ENCODE measurements around the gene TRIP12. TPM values are rescaled to one million over a fixed set of nuclear protein-coding genes. Genes with fewer than 3 reads are reported as not detected.
A peak's percentile ranks its signal among the peaks of the same experiment; 100 is the strongest.

Gene TRIP12
- total RNA-seq, 2 experiments from 2014 or later: 208 to 212 TPM

DNA sequence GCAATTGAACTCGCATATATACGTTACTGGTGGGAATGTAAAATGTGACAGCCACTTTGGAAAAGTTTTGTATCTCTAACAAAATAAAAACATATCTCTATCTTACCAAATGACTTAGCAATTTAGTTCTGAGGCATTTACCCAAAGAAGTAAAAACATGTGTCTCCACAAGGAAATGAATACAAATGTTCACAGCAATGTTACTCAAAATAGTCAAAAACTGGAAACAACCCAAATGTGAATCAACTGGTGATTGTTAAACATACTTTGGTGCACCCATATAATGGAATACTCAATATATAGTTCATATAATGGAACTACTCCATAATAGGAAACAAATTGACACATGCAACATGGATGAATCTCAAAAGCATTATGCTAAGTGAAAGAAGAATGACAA is 137.0 kb downstream of the TRIP12 start:
- TF ChIP-seq, protein P1, sequence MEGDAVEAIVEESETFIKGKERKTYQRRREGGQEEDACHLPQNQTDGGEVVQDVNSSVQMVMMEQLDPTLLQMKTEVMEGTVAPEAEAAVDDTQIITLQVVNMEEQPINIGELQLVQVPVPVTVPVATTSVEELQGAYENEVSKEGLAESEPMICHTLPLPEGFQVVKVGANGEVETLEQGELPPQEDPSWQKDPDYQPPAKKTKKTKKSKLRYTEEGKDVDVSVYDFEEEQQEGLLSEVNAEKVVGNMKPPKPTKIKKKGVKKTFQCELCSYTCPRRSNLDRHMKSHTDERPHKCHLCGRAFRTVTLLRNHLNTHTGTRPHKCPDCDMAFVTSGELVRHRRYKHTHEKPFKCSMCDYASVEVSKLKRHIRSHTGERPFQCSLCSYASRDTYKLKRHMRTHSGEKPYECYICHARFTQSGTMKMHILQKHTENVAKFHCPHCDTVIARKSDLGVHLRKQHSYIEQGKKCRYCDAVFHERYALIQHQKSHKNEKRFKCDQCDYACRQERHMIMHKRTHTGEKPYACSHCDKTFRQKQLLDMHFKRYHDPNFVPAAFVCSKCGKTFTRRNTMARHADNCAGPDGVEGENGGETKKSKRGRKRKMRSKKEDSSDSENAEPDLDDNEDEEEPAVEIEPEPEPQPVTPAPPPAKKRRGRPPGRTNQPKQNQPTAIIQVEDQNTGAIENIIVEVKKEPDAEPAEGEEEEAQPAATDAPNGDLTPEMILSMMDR (IDR thresholded peaks at IDR 0.05): no peak
- Mint-ChIP-seq H3K4me3 (no peak overlapping the region), H3K4me1 (ENCODE audit: low read depth) (peaks cover 15% of the 10 kb centered on the region), H3K27me3 (no peaks in the 10 kb centered on the region), H3K36me3 (ENCODE audit: low read depth) (peaks cover 35% of the 10 kb centered on the region), H3K27ac (no peak overlapping the region), H3K9me3 (no peaks in the 10 kb centered on the region)
- CTCF ChIA-PET: interaction anchor here (1.5 kb wide), 1 partner anchor 16 kb away, joined by 6 read pairs; no protein-coding TSS in a partner anchor
- no peak for ATAC-seq
- POLR2A ChIA-PET: no interaction called here
- no peak for DNase-seq
- intact Hi-C loops (cut with micrococcal nuclease): no loop called here

DNA sequence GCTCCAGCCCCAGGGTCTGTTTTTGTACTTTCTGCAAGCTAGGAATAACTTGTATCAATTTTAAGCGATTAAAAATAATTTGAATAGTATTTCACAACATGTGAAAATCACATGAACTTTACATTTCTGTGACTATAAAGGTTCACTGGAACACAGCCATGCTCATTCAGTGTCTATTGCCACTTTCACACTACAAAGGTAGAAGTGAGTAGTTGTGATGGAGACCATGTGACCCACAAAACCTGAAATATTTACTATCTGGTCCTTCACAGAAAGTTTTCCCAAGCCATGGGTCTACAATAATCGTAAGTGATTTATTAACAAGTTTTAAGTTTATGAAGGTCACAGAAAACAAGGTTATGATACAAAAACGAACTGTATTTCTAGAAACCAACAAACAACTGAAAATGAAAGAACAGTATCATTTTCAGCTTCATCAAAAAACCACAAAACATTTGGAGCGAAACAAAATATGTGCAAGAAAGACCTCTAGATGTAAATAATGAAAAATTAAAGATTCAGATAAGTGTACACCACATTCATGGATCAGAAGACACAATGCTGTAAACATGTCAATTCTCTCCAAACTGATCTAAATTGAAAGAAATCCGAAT is 138.6 kb downstream of the TRIP12 start:
- peaks cover 37% of the 10 kb centered on the region for H3K36me3 Mint-ChIP-seq (ENCODE audit: low read depth)
- CTCF ChIA-PET: interaction anchor here (1.0 to 4.3 kb wide), 3 partner anchors 16 to 139 kb away, joined by 3 to 20 read pairs (median 3); partner anchors contain the start of genes FBXO36 and TRIP12
- intact Hi-C loops (cut with micrococcal nuclease): no loop called here
- H3K4me1 Mint-ChIP-seq (ENCODE audit: low read depth): peaks cover 11% of the 10 kb centered on the region
- no peak for ATAC-seq
- no peaks in the 10 kb centered on the region for H3K27me3 Mint-ChIP-seq
- DNase-seq: no peak
- no peak overlapping the region for H3K27ac Mint-ChIP-seq
- POLR2A ChIA-PET: no interaction called here
- TF ChIP-seq, protein P1 (IDR thresholded peaks at IDR 0.05): no peak
- no peak overlapping the region for H3K4me3 Mint-ChIP-seq
- H3K9me3 Mint-ChIP-seq: no peaks in the 10 kb centered on the region

DNA sequence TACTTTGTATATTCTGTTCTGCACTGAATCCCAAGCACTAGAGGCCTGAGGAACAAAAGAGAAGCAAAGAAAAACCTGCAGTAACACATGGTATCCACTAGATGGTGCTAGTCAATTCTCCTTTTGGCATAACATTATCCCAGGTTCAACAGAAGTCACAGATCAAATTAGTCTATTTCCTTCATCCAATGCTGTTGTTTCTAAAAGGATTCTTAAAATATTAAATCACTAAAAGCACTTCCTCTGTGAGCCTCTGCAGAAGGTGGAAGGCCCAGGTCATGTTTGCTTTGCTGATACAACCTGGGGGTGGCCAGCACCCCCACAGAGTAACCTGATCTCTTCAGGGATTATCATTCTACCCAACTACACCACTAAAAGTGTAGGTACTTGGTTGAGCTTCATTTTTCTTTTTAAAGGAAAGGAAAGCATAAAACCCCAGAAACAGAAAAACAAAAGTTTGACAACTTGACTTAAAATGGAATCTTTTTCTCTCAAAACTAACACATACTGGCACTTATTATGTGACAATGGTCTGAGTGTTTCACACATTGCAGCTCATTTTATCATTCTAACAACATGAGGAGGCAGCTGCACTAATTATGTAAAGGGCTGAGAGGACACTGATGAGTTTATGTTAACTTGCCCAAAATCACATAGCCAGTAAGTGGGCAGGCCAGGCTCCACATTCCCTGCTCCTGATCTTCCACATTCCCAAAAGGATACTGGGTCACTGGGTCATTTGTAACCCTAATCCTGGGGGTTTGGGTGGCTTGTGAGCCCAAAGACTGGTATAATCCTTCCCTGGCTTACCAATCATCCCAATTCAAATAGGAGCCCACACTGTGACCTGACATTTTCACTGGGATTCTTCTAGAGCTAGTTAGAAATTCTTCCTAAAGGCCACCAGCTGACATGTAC is 140.7 kb downstream of the TRIP12 start:
- H3K9me3 Mint-ChIP-seq: no peaks in the 10 kb centered on the region
- ChIA-PET POLR2A (interaction anchor here (1.0 to 1.1 kb wide), 2 partner anchors 106 to 141 kb away, joined by 3 read pairs; partner anchors contain the start of genes FBXO36 and TRIP12), CTCF (interaction anchor here (0.8 to 4.3 kb wide), 25 partner anchors 9 to 388 kb away, joined by 3 to 20 read pairs (median 4); partner anchors contain the start of genes FBXO36 and TRIP12)
- H3K4me1 Mint-ChIP-seq (ENCODE audit: low read depth): peaks cover 20% of the 10 kb centered on the region
- no peak overlapping the region for H3K4me3 Mint-ChIP-seq
- no peak overlapping the region for H3K27ac Mint-ChIP-seq
- TF ChIP-seq, protein P1 (IDR thresholded peaks at IDR 0.05): peak; percentile 96
- H3K27me3 Mint-ChIP-seq: no peaks in the 10 kb centered on the region
- peaks cover 44% of the 10 kb centered on the region for H3K36me3 Mint-ChIP-seq (ENCODE audit: low read depth)
- intact Hi-C loops (cut with micrococcal nuclease): no loop called here
- ATAC-seq (peak; percentile 75), DNase-seq (no peak)

- CTCF ChIA-PET: interaction anchor here (0.7 to 4.3 kb wide), 13 partner anchors 7 to 390 kb away, joined by 3 to 20 read pairs (median 4); no protein-coding TSS in a partner anchor
- intact Hi-C loops (cut with micrococcal nuclease): no loop called here
- peaks cover 34% of the 10 kb centered on the region for H3K36me3 Mint-ChIP-seq (ENCODE audit: low read depth)
- no peak overlapping the region for H3K27ac Mint-ChIP-seq
- no peaks in the 10 kb centered on the region for H3K27me3 Mint-ChIP-seq
- H3K9me3 Mint-ChIP-seq: no peaks in the 10 kb centered on the region
- no peak overlapping the region for H3K4me3 Mint-ChIP-seq
- POLR2A ChIA-PET: interaction anchor here (1.0 to 1.1 kb wide), 2 partner anchors 43 to 107 kb away, joined by 3 read pairs; no protein-coding TSS in a partner anchor
- no peak for DNase-seq
- ATAC-seq: no peak
- TF ChIP-seq, protein P1 (IDR thresholded peaks at IDR 0.05): no peak
- peaks cover 24% of the 10 kb centered on the region for H3K4me1 Mint-ChIP-seq (ENCODE audit: low read depth)
These were observed 142.2 kb downstream of the TRIP12 start for GRCh38 chr2:229779650-229780049.

All from activated CD8-positive, alpha-beta T cell treated with anti-CD3 and anti-CD28 coated beads for 36 hours (primary cell).